AML-193 (cell line): ENCODE results near the gene PRLH.

Experiments used
- DNase-seq, 2 experiments: peaks; one replicate each; lab custom pipeline; 2025; lab: John Stamatoyannopoulos, UW

PRLH gene

DNA sequence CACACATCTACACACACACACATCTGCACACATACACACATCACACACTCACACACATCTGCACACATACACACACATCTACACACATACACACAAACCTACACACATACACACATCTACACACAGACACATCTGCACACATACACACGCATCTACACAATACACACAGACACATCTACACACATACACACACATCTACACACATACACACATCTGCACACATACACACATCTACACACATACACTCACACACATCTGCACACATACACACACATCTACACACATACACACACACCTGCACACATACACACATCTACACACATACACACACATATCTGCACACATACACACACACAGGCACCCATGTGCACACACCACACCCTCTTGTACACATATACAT lies 400 bp upstream of the PRLH start:
- DNase-seq = no peak

- no peak for DNase-seq
Observed at GRCh38 chr2:237567276-237568029, 1.1 kb downstream of the PRLH start.

DNA sequence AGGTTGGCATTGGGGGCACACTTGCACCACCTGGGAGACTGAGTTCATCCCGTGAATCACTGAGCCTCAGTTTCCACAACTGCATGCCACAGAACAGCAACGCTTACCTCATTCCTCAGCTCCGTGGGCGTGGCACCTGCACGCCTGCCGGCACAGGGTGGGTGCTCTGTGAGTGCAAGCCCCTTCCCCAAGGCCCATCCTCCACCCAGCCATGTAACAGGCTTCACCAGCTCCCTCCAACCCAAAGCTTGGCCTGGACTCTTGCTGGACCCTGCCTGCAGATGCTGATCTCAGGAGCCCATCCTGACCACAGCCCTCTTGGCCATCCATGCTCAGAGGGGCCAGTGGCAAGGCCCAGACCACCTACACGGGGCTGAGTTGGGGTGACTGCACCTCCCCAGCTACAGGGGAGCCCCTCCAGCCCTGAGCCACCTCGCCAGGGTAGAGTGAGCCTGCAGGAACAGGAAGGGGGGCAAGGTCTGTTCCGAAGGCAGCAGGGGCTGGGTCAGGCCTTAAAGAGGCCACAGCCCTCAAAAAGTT lies 1.8 kb downstream of the PRLH start:
- DNase-seq = no peak

- no peak for DNase-seq
Observed at GRCh38 chr2:237569041-237569440, 2.7 kb downstream of the PRLH start.

DNA sequence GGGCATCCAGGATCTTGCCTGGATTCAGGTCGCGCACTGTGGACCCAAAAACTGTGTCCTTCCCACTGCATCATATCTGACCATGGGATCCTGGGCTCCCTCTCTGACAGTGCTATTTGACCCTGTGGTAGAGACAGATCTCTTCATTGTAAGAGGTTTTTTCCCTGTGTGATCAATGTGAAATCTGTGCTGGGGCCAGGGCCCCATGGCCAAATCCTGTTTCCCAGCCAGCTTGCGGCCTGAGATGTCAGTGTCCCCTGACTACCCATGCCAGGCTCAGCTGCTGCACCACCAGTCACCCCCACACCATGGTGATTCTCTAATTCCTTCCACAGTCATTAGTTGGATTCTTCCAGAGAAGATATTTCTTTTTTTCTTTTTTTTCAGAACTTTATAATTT lies 3.5 kb downstream of the PRLH start:
- DNase-seq = no peak

DNA sequence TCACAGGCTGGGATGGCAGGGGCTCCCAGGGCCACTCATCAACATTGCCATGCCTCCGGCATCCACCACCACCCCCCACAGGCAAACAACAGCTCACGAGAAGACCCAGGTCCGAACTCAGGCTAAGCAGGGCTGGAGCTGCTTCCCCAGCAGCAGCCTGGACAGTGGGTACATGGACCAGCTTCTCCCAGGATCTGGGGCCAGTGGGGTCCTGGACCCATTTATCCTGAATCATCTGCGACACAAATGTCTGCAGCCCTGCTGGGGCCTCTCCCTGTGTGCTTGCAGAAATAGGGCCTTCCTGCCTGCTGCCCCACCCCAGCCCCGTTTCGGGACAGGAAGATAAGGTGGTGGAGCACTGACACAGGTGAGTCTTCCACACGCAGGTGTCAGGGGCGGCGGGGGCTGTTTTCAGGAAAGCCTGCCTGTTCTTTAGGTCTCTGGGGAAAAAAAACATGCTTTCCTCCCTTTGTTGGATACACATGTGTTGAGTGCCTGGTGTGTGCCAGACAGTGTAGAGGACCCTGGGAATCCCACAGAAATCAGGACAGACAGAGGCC lies 4.5 kb downstream of the PRLH start:
- no peak for DNase-seq

- no peak for DNase-seq
Observed at GRCh38 chr2:237571551-237571950, 5.2 kb downstream of the PRLH start.

- peak; percentile 42 to 63 for DNase-seq
Observed at GRCh38 chr2:237572021-237572741, 5.8 kb downstream of the PRLH start.

- no peak for DNase-seq
Observed at GRCh38 chr2:237572742-237573101, 6.3 kb downstream of the PRLH start.

DNA sequence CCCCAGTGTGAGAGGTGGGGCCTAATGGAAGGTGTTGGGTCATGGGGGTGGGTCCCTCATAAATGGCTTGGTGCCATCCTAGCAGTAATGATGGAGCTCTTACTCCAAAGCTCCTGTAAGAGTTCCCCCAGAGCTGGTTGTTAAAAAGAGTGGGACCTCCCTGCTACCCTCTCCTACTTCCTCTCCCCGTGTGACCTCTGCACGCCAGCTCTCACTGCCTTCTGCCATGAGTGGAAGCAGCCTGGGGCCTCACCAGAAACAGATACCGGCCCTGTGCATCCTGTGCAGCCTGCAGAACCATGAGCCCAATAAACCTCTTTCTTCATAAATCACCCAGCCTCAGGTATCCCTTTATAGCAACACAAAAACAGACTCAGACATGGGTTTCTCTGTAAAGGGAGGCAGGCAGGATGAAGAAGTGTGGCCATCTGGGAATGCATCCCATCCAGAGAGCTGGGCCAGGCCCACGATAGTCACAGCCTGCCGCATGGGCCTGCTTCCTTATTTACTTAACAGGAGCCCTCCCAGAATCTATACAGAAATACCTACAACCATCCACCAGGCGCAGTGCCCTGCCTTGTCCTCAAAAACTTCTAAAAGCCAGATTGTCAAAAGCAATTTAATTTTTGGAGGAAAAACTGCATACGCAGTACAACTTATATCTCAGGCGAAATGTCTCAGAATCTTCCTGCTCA lies 7.5 kb downstream of the PRLH start:
- DNase-seq = no peak

DNA sequence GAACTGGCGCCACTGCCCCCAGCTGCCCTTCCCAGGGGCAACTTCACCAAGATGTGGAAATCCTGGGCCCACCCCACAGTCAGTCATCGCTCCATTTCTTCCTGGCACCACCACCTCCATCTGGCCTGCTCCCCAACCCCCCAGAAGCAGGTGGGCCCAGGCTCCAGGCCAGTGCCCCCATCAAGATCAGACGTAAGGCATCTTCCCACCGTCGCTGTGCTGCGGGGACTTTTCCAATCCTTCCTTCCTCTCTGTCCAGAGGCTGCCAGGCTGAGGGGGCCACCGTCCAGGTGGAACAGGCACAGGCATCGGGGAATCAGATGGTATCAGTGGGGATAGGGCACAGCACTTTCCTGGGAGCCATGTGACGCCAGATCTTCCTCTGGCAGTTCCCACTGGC lies 8.1 kb downstream of the PRLH start:
- no peak for DNase-seq

GRCh38 chr2:237574894-237575868 lies 8.8 kb downstream of the PRLH start:
- no peak for DNase-seq

- no peak for DNase-seq
Observed at GRCh38 chr2:237575869-237576862, 9.8 kb downstream of the PRLH start.

DNA sequence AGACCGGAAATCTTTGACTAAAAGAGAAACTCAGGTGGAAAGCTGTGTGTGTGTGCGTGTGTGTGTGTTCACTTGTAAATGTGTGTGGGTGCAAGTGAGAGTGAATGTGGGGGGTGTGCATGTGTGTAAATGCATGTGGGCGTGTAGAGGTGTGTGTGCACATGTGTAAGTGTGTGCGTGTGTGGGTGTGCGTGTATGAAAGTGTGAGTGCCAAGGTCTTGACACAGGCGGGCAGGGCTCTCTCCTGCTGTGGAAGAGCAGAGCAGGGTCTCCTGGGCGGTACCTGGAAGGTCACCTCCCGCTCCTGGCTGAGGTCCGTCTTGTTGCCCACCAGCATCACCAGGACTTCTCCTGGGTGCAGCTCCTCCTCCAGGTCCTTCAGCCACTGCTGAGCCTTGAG lies 10.6 kb downstream of the PRLH start:
- DNase-seq = no peak

DNA sequence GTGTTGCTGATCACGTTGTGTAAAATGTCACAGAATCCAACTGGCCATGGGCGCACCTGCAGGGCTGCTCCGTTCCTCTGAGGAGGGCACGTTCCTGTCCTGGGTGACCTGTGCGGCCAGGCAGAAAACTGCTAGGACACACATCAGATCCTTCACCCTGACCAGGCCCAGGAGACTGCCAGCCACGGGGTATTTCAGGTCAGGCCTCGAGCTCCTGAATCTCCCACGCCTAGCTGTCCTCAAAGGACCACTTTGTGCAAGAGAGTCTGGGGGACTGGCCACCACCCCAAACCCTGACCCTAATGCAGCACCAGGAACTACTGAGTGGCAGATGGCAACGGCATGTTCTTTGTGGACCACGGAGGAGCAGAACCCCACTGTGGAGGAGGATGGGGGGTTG lies 11.1 kb downstream of the PRLH start:
- DNase-seq = no peak

DNA sequence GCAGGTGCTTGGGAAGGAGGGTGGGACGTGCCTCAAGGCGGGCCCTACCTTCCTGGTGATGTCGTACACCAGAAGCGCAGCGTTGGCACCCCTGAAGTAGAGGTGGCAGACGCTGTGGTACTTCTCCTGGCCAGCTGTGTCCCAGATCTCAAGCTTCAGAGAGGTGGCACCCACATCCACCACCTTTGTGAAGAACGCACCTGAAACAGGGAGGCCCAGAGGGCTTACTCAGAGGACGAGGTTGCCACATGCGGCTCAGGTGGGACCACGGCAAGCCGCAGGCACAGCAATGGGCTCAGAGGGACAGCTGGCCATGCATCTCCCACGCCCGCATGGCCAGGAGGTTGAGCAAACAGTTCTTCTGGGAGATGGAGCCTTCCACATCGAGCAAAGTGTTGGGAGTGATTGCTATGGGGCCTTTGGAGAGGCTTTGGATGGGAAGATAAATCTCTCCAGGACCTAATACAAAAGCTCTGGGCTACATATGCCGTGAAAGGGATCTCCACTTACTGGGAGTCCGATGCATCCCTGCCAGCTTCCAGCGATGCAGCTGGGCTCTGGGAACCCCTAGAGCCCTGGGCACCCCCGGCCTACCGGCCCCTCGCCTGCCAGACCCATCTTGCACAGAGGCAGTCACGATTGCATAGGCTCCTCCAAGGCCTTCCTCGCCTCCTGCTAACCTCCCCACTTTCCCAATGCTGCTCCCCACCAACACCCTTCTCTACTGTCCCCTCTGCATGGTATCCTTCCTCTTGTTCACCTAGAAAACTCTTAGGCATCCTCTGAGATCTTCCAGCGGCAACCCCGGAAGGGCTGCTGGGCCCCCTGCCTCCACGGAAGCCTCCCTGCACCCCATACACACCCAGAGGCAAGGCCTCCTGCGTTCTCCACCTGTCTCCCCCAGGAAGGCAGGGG lies 11.8 kb downstream of the PRLH start:
- no peak for DNase-seq

GRCh38 chr2:237581326-237581725 lies 15.0 kb downstream of the PRLH start:
- DNase-seq = no peak

GRCh38 chr2:237581751-237582746 lies 15.7 kb downstream of the PRLH start:
- DNase-seq = no peak
